HG03066 (cell line): Measurements from ENCODE around the gene NFIB.

Source experiments
- ATAC-seq: cut with Tn5 transposase; IDR thresholded peaks from one replicate; pipeline ENCODE4 v1.9.1; 2021; ENCODE audit warnings: low read depth; ENCODE audit not compliant: unreplicated experiment

NFIB gene

GRCh38 chr9:14321517-14322130 is 7.7 kb upstream of the NFIB start:
- no peak for ATAC-seq

- ATAC-seq: no peak
Measured at GRCh38 chr9:14320271-14321181, 6.6 kb upstream of the NFIB start.

GRCh38 chr9:14318934-14319580 is 5.1 kb upstream of the NFIB start:
- ATAC-seq: no peak

- no peak for ATAC-seq
Measured at GRCh38 chr9:14318361-14318760, 4.4 kb upstream of the NFIB start.

GRCh38 chr9:14317667-14318320 is 3.9 kb upstream of the NFIB start:
- no peak for ATAC-seq

GRCh38 chr9:14316602-14317300 is 2.8 kb upstream of the NFIB start:
- no peak for ATAC-seq

- ATAC-seq: no peak
Measured at GRCh38 chr9:14315875-14316601, 2.1 kb upstream of the NFIB start.

GRCh38 chr9:14314929-14315874 is 1.3 kb upstream of the NFIB start:
- ATAC-seq: no peak

GRCh38 chr9:14314424-14314928 is 535 bp upstream of the NFIB start:
- ATAC-seq: no peak

GRCh38 chr9:14313378-14313940 is 482 bp downstream of the NFIB start:
- ATAC-seq: no peak

GRCh38 chr9:14312719-14313377 is 1.1 kb downstream of the NFIB start:
- ATAC-seq: no peak

- no peak for ATAC-seq
Measured at GRCh38 chr9:14311956-14312685, 1.8 kb downstream of the NFIB start.

GRCh38 chr9:14311171-14311949 is 2.6 kb downstream of the NFIB start:
- ATAC-seq: no peak

- ATAC-seq: no peak
Measured at GRCh38 chr9:14310311-14310710, 3.6 kb downstream of the NFIB start.

GRCh38 chr9:14309403-14309802 is 4.5 kb downstream of the NFIB start:
- no peak for ATAC-seq

GRCh38 chr9:14308853-14309145 is 5.1 kb downstream of the NFIB start:
- ATAC-seq: no peak
